Activated B cell treated with CpG ODN at 0.5 μM for 24 hours (primary cell): Measurements from ENCODE around the gene KLHL2. TPM values are rescaled to one million over a fixed set of nuclear protein-coding genes. Genes with fewer than 3 reads are reported as not detected.

ENCODE experiments used
- ATAC-seq: fragments of 200-7000 bp; cut with Tn5 transposase; one replicate; pipeline ENCODE4 v1.10.0; 2021; ENCODE audit warnings: low read depth, mild to moderate bottlenecking, moderate library complexity
- CTCF ChIA-PET: fragments of 350-600 bp; sonication (Branson Sonifier 250); formaldehyde crosslinking; loops from one replicate; lab custom pipeline; 2021; ENCODE audit warnings: antibody characterized with exemption; lab: Charles Lee
- POLR2A ChIA-PET: fragments of 350-600 bp; sonication (Branson Sonifier 250); formaldehyde crosslinking; loops from one replicate; lab custom pipeline; 2021; ENCODE audit warnings: antibody characterized with exemption; lab: Charles Lee
- DNase-seq: peaks from one replicate; pipeline ENCODE4 v3.0.0; 2022
- H3K27ac Mint-ChIP-seq: one replicate; pipeline ENCODE4 v1.8.0; 2020; ENCODE audit warnings: mixed read lengths
- H3K27me3 Mint-ChIP-seq: one replicate; pipeline ENCODE4 v1.8.0; 2021; ENCODE audit warnings: mixed read lengths
- H3K36me3 Mint-ChIP-seq: one replicate; pipeline ENCODE4 v1.8.0; 2021; ENCODE audit warnings: low read depth, mixed read lengths
- H3K4me1 Mint-ChIP-seq: one replicate; pipeline ENCODE4 v1.8.0; 2021; ENCODE audit warnings: mixed read lengths
- H3K4me3 Mint-ChIP-seq: one replicate; pipeline ENCODE4 v1.8.0; 2020; ENCODE audit warnings: mild to moderate bottlenecking, mixed read lengths
- H3K9me3 Mint-ChIP-seq: one replicate; pipeline ENCODE4 v1.8.0; 2020; ENCODE audit warnings: mixed read lengths
- CTCF ChIP-seq: fragments of 200-600 bp; IDR thresholded peaks from one replicate; pipeline ENCODE4 v1.8.0; 2022; ENCODE audit warnings: antibody characterized with exemption, mild to moderate bottlenecking
- intact Hi-C: fragments of 100-400 bp; cut with micrococcal nuclease; formaldehyde crosslinking; loops from one replicate; pipeline ENCODE4 v1.15.1; 2024
- total RNA-seq: library from RNA; stranded (reverse); gene quantifications from 2 replicates; pipeline ENCODE4 v1.2.3, GENCODE V29; 2022

The KLHL2 gene
- total RNA-seq, 1 donor from 2014 or later, result 21.9 TPM

- ATAC-seq, result no peak
- H3K27ac Mint-ChIP-seq, result no peak overlapping the region
- POLR2A ChIA-PET, result no interaction called here
- no peak overlapping the region for H3K4me3 Mint-ChIP-seq
- H3K36me3 Mint-ChIP-seq, result no peaks in the 10 kb centered on the region
- CTCF ChIA-PET, result no interaction called here
- no peak for TF ChIP-seq CTCF
- peaks cover 22% of the 10 kb centered on the region for H3K27me3 Mint-ChIP-seq
- H3K9me3 Mint-ChIP-seq, result no peaks in the 10 kb centered on the region
- no peak for DNase-seq
- no peaks in the 10 kb centered on the region for H3K4me1 Mint-ChIP-seq
- intact Hi-C loops, result no loop called here
Observed at GRCh38 chr4:165361810-165362209, 154.4 kb downstream of the KLHL2 start.

- Mint-ChIP-seq H3K4me3 (no peak overlapping the region), H3K36me3 (no peaks in the 10 kb centered on the region), H3K4me1 (no peaks in the 10 kb centered on the region), H3K27me3 (peaks cover 19% of the 10 kb centered on the region), H3K27ac (no peak overlapping the region), H3K9me3 (no peaks in the 10 kb centered on the region)
- no peak for ATAC-seq
- CTCF ChIA-PET, result no interaction called here
- TF ChIP-seq CTCF, result no peak
- no peak for DNase-seq
- POLR2A ChIA-PET, result no interaction called here
- intact Hi-C loops, result no loop called here
Observed at GRCh38 chr4:165364452-165365080, 157.2 kb downstream of the KLHL2 start.

GRCh38 chr4:165367040-165367439 lies 159.7 kb downstream of the KLHL2 start:
- no peaks in the 10 kb centered on the region for H3K36me3 Mint-ChIP-seq
- POLR2A ChIA-PET, result no interaction called here

GRCh38 chr4:165368114-165368513 lies 160.8 kb downstream of the KLHL2 start:
- Mint-ChIP-seq H3K4me1 (no peaks in the 10 kb centered on the region), H3K36me3 (no peaks in the 10 kb centered on the region), H3K9me3 (no peaks in the 10 kb centered on the region), H3K4me3 (no peak overlapping the region), H3K27me3 (no peaks in the 10 kb centered on the region), H3K27ac (no peak overlapping the region)
- ChIA-PET POLR2A (no interaction called here), CTCF (no interaction called here)
- ATAC-seq (no peak), DNase-seq (no peak)
- intact Hi-C loops, result no loop called here
- no peak for TF ChIP-seq CTCF

More at GRCh38 chr4:165367040-165367439, 159.7 kb downstream of the KLHL2 start:
- Mint-ChIP-seq H3K9me3 (no peaks in the 10 kb centered on the region), H3K4me1 (no peaks in the 10 kb centered on the region), H3K27ac (no peak overlapping the region), H3K27me3 (peaks cover 3% of the 10 kb centered on the region), H3K4me3 (no peak overlapping the region)
- TF ChIP-seq CTCF, result no peak
- ATAC-seq (no peak), DNase-seq (no peak)
- intact Hi-C loops, result no loop called here
- CTCF ChIA-PET, result no interaction called here

- intact Hi-C loops, result no loop called here
- Mint-ChIP-seq H3K4me3 (no peak overlapping the region), H3K36me3 (no peaks in the 10 kb centered on the region), H3K27ac (no peak overlapping the region), H3K4me1 (no peaks in the 10 kb centered on the region), H3K9me3 (no peaks in the 10 kb centered on the region), H3K27me3 (no peaks in the 10 kb centered on the region)
- TF ChIP-seq CTCF, result no peak
- ATAC-seq, result no peak
- DNase-seq, result no peak
- POLR2A ChIA-PET, result no interaction called here
- CTCF ChIA-PET, result no interaction called here
Observed at GRCh38 chr4:165368567-165368966, 161.2 kb downstream of the KLHL2 start.
